ENCODE data around the gene TRPV4. TPM values are rescaled to one million over a fixed set of nuclear protein-coding genes. Genes with fewer than 3 reads are reported as not detected.
"Not testable (repeated sequence)": the region's sequence is repeated elsewhere in the genome, so short reads cannot be mapped to it uniquely, and the experiment has no call there.

TRPV4 gene
- total and polyA plus RNA-seq, 4 donors, result 1.9 to 6.5 (median 2.2) TPM

DNA sequence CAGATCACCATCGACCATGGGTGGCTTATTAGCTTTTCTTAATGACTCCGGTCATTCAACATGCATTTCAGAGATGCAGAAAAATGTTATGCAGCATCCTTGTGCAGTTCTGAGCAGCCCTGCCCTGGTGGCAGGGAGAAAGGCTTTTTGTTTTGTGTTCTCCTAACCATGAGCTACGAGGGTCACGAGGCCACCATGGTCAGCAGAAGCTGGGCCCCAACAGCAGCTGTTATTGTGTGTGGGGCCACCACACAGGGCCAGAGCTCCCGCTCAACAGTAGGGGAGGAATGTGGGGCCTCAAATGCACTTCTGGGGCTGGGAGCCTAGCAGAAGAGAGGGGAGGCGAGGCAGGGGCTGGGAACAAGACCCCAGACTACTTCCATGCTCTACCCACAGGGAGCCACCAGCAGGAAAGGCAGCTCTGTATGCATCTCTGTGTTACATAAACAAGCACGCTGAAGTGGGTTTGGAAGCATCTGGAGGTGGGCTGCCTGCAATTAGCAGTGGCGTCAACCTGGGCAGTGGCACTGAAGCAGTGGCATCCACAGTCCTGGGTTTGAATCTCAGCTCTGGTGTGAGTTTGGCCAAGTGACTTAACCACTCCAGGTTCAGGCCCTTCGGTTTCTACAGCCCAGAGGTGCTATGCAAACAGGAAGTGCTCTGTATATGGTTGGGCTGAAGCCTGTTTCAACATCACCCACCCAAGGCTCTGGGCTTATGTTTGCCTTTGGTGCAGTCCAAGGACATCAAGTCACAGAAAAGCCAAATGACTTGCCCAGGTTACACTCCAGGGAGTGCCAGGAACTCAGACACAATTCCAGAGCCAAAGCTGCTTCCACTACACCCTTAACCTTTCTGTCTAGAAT is 30.9 kb upstream of the TRPV4 start:
- TF ChIP-seq, protein P1, sequence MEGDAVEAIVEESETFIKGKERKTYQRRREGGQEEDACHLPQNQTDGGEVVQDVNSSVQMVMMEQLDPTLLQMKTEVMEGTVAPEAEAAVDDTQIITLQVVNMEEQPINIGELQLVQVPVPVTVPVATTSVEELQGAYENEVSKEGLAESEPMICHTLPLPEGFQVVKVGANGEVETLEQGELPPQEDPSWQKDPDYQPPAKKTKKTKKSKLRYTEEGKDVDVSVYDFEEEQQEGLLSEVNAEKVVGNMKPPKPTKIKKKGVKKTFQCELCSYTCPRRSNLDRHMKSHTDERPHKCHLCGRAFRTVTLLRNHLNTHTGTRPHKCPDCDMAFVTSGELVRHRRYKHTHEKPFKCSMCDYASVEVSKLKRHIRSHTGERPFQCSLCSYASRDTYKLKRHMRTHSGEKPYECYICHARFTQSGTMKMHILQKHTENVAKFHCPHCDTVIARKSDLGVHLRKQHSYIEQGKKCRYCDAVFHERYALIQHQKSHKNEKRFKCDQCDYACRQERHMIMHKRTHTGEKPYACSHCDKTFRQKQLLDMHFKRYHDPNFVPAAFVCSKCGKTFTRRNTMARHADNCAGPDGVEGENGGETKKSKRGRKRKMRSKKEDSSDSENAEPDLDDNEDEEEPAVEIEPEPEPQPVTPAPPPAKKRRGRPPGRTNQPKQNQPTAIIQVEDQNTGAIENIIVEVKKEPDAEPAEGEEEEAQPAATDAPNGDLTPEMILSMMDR (IDR thresholded peaks at IDR 0.05; ENCODE audit: control extremely low read depth, extremely low read depth), result no peak
- no peaks in the 10 kb centered on the region for H3K27me3 ChIP-seq (ENCODE audit: control insufficient read depth in 3 of 3, insufficient read depth in 3 of 3, low read length in 2 of 3)
- peak; percentile 89 for ATAC-seq (ENCODE audit: insufficient read depth, low FRiP score)
- H3K9ac ChIP-seq (ENCODE audit: insufficient read depth in 1 of 2, low read length in 2 of 2), result no peak overlapping the region
- no peak overlapping the region for H3K4me3 ChIP-seq
- DNase-seq, result peak; percentile 22 to 76 (median 53)
- no peaks in the 10 kb centered on the region for H3K9me3 ChIP-seq (ENCODE audit: control insufficient read depth in 4 of 4, insufficient read depth in 3 of 4, low read length in 3 of 4)
- peak overlapping the region in 1 of 2 donors; percentile 53 for H3K27ac ChIP-seq (ENCODE audit: low read depth in 1 of 2, low read length in 1 of 2)
- peaks cover 0 to 10% (median 0%) of the 10 kb centered on the region in 4 donors for H3K36me3 ChIP-seq (ENCODE audit: control insufficient read depth in 4 of 4, insufficient read depth in 4 of 4, low read length in 4 of 4)
- WGBS, 2 donors, result 68 to 72% methylated on average over 9 of the region's 9 CpGs
- H3K4me1 ChIP-seq (ENCODE audit: control insufficient read depth in 5 of 5, insufficient read depth in 5 of 5, low read length in 5 of 5), result peaks cover 2 to 16% (median 13%) of the 10 kb centered on the region in 5 donors

DNA sequence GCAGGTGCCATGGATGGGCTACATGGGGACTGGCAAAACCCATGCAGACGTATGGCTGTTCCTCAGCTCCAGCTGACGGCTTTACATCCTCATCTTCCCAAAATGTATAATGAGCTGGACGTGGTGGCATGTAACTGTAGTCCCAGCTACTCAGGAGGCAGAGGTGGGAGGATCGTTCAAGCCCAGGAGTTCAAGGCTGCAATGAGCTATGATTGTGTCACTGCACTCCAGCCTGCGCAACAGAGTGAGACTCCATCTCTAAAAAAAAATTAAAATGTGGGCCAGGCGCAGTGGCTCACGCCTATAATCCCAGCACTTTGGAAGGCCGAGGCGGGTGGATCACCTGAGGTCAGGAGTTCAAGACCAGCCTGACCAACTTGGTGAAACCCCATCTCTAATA is 29.3 kb upstream of the TRPV4 start:
- not testable (repeated sequence) for DNase-seq; H3K9me3 ChIP-seq (ENCODE audit: control insufficient read depth in 4 of 4, insufficient read depth in 3 of 4, low read length in 3 of 4); H3K4me3 ChIP-seq; H3K27me3 ChIP-seq (ENCODE audit: control insufficient read depth in 3 of 3, insufficient read depth in 3 of 3, low read length in 2 of 3); ATAC-seq (ENCODE audit: insufficient read depth, low FRiP score); H3K9ac ChIP-seq (ENCODE audit: insufficient read depth in 1 of 2, low read length in 2 of 2); H3K27ac ChIP-seq (ENCODE audit: low read depth in 1 of 2, low read length in 1 of 2)
- 89 to 92% methylated on average over 9 of the region's 9 CpGs for WGBS, 2 donors
- H3K4me1 ChIP-seq (ENCODE audit: control insufficient read depth in 5 of 5, insufficient read depth in 5 of 5, low read length in 5 of 5), result peaks cover 2 to 16% (median 12%) of the 10 kb centered on the region in 5 donors
- peaks cover 0 to 21% (median 4%) of the 10 kb centered on the region in 4 donors for H3K36me3 ChIP-seq (ENCODE audit: control insufficient read depth in 4 of 4, insufficient read depth in 4 of 4, low read length in 4 of 4)

DNA sequence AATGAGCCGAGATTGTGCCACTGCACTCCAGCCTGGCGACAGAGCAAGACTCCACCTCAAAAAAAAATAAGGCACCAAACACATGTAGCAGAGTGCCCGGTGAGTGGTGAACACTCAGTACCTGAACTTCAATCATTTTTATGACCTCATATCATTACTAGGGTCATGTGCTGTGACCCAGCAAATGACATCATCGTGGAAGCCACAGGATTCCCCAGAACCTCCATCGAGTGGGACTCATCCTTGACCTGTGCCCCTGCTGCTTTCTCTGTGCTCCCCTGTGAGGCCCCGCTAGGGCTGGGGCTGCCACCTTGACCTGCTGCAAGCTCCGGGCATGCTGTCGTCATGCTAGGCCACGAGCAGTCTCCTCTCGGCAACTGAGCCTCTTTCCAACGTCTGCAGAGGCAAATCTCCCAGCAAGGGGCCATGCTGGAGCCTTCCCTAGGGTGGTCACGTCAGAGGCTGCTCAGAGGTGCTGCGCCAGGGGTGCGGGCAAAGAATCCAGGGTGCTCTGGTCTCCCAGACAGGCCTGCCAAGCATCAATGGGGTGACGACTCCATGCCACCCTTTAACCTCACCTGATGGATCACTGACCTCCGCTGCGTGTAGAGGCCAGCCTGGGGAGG is 28.6 kb upstream of the TRPV4 start:
- 85 to 87% methylated on average over 17 of the region's 17 CpGs for WGBS, 2 donors
- Histone ChIP-seq H3K9me3 (ENCODE audit: control insufficient read depth in 4 of 4, insufficient read depth in 3 of 4, low read length in 3 of 4) (no peaks in the 10 kb centered on the region), H3K4me1 (ENCODE audit: control insufficient read depth in 5 of 5, insufficient read depth in 5 of 5, low read length in 5 of 5) (peaks cover 2 to 16% (median 11%) of the 10 kb centered on the region in 5 donors), H3K9ac (ENCODE audit: insufficient read depth in 1 of 2, low read length in 2 of 2) (no peak overlapping the region), H3K27ac (ENCODE audit: low read depth in 1 of 2, low read length in 1 of 2) (no peak overlapping the region), H3K4me3 (no peak overlapping the region), H3K27me3 (ENCODE audit: control insufficient read depth in 3 of 3, insufficient read depth in 3 of 3, low read length in 2 of 3) (no peaks in the 10 kb centered on the region), H3K36me3 (ENCODE audit: control insufficient read depth in 4 of 4, insufficient read depth in 4 of 4, low read length in 4 of 4) (peaks cover 4 to 27% (median 8%) of the 10 kb centered on the region in 4 donors)
- DNase-seq (no peak), ATAC-seq (ENCODE audit: insufficient read depth, low FRiP score) (no peak)
- TF ChIP-seq, protein P1 (IDR thresholded peaks at IDR 0.05; ENCODE audit: control extremely low read depth, extremely low read depth), result no peak

DNA sequence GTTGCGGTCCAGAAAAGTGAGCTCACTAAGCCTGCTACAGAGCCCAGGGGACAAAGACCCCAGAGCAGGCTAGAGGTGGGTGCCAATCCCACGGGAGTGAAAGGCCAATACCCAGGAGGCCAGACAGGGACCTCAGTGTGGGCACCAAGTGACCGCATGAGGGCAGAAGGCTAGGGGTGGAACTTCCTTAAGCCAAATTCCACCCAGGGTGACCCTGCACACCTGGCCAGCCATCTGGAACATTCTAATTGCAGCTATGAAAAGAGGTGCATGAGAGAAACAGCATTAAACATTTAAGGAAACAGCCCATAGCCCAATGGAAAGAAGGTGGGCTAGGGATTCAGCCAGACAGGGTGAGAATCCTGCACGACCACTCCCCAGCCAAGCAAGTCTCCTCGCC is 27.8 kb upstream of the TRPV4 start:
- no peak for ATAC-seq (ENCODE audit: insufficient read depth, low FRiP score)
- Histone ChIP-seq H3K9me3 (ENCODE audit: control insufficient read depth in 4 of 4, insufficient read depth in 3 of 4, low read length in 3 of 4) (no peaks in the 10 kb centered on the region), H3K27ac (ENCODE audit: low read depth in 1 of 2, low read length in 1 of 2) (no peak overlapping the region), H3K4me1 (ENCODE audit: control insufficient read depth in 5 of 5, insufficient read depth in 5 of 5, low read length in 5 of 5) (peaks cover 2 to 16% (median 11%) of the 10 kb centered on the region in 5 donors), H3K9ac (ENCODE audit: insufficient read depth in 1 of 2, low read length in 2 of 2) (no peak overlapping the region), H3K27me3 (ENCODE audit: control insufficient read depth in 3 of 3, insufficient read depth in 3 of 3, low read length in 2 of 3) (no peaks in the 10 kb centered on the region), H3K4me3 (no peak overlapping the region), H3K36me3 (ENCODE audit: control insufficient read depth in 4 of 4, insufficient read depth in 4 of 4, low read length in 4 of 4) (peaks cover 4 to 31% (median 8%) of the 10 kb centered on the region in 4 donors)
- WGBS, 2 donors, result 95 to 97% methylated on average over 5 of the region's 5 CpGs
- DNase-seq, result no peak
- TF ChIP-seq, protein P1 (IDR thresholded peaks at IDR 0.05; ENCODE audit: control extremely low read depth, extremely low read depth), result no peak

All from lung (tissue), 12 donors.